NCI-H187 (cell line): ENCODE measurements around the gene AP3B1.

Experiments used
- DNase-seq, 2 experiments: peaks; one replicate each; lab custom pipeline; 2025; lab: John Stamatoyannopoulos, UW

Gene AP3B1

DNA sequence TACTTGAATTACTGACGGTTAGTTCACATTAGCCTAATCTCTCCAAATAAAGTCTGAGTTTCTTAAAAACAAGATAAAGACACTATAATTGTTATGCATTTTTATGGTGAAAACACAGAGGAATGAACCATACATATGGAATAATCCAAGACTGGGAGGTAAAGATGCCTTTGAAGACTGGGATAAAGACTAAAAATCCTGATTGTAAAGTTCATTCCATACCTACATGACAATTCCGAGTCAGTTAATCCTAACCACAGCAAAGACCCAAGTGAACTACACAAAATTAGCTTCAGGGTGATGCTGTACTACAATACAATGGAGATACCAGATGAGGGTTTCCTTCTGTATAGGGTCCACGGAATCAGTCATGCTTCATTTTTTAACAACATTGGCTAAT lies 6.3 kb downstream of the AP3B1 start:
- no peak for DNase-seq

DNA sequence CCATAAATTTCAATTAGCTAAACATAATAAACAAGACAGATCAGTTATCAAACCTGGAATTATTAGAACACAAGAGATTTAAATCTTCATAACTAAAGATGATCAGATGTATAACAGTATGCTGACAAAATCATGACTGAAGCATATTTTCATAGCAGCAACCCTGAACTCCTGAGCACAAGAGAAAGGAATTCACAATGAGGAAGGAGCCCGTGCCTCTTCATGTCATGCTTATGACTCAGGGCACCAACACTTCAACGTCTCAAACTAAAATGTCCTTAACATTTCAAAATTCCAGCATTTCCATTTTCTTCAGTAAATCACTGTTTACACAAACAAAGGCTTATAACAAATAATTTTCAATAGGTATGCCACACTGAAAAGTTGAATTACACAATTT lies 6.7 kb downstream of the AP3B1 start:
- no peak for DNase-seq

DNA sequence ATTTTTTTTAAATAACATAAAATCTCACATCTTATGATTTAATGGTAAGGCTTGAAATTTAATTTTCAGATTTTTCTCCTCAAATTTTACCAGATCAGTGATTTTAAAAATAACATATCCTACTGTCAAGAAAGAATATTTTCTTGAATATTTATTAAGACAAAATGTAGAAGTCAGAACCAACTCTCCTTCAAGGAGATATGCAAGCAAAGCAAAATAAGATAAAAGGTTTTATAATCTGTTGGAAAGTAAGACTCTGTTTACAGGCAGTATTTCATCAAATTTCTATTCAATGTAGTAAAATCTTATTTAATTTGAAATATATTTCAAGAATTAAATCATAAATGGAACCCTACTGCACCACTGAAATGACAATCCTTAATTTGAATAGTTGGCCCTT lies 7.3 kb downstream of the AP3B1 start:
- DNase-seq, result no peak

DNA sequence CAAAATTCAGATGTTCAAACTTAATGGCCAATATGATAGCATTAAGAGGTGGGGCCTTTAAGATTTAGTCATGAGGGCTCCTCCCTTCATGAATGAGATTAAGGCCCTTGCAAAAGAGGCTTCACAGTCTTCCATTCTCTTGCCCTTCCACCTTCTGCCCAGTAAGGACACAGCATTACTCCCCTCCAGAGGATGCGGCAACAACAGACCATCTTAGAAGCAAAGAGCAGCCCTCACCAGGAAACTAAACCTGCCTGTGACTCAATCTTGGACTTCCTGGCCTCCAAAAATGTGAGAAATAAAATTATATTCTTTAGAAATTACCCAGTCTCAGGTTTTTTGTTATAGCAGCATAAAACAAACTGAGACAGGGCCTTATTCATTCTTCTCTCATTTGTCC lies 8.2 kb downstream of the AP3B1 start:
- no peak for DNase-seq

DNA sequence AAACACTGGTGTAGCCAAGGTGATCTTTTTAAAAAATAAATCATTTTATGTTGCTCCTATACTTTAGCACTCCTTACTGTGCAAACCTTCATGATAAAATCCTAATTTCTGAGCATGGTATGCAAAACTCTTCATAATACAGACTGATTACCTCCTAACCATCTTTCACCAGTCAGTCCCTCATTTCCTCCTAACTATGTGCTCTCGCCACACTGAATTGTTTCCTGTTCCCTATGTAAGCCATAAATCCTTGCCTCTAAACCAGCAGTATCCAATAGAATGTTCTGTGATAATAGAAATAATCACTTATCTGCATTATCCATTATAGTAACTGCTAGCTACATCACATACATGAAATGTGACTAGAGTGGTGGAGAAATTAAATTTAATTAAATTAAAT lies 10.7 kb downstream of the AP3B1 start:
- DNase-seq, result no peak

DNA sequence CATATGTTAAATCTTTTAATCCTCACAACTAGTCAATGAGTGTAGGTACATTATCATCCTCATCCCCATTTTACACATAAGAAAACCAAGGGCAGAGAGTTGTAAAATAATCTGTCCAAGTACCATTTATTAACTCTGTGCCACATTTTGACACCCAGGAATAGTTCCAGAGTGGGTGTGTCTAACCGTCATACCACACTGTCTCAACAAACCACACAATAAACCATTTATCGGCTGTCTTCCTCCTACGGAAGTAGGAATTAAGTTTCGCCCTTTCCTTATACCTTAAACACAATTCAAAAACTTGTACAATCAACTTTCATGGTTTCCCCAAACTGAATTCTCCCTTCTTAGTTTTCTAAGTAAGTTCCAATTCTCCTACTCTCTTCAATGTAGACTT lies 11.4 kb downstream of the AP3B1 start:
- no peak for DNase-seq

DNA sequence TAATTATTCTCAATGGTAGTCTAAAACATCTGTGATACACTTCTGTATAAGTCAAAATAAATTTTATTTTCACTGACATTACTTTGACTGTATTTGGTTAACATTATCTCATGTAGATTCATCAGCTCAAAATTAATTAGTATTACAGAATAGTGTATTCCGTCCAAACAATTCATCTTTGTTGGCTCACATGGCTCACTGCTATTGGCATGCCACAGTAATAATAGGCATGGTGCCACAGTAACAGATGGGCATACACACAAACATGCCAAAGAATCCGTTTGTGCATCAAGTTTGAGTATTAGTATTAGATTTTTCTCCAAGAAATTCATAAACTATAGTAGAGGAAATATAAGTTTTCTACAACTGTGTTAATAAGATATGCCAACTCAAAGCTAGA lies 14.2 kb downstream of the AP3B1 start:
- no peak for DNase-seq

DNA sequence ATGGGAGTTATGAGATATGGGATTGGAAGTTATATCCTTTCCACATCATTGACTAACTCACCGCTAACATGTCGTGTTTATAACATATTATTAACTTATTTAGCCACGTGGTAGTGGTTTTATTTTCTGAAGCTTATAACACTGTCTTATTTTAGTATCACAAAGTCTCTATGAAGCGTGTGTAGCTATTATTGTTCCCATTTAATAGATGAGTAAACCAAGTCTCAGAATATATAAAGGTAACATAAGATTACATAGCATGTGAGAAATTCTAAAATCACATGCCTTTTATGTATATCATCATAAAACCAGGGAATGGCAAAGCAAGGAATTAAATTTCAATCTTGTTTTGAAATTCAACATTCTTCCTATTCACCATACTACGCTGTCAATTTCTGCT lies 15.3 kb downstream of the AP3B1 start:
- no peak for DNase-seq

DNA sequence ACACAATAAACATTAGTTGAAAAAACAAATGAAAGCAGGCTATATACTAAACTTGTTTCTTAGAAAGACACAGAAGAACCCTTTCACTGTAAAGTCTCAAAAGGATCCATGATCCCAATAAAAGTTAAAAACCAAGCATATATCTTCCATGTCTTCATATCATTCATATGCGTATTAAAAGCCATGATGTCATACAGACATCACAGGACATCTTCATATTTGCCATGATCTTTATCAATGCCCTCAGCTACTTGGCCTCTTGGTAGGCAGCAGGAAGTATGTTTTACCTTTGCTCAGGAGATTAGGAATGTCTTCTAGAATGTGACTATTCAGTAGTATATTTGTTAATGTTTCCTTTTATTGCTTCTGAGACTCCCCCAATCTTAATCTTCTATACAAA lies 16.8 kb downstream of the AP3B1 start:
- no peak for DNase-seq

DNA sequence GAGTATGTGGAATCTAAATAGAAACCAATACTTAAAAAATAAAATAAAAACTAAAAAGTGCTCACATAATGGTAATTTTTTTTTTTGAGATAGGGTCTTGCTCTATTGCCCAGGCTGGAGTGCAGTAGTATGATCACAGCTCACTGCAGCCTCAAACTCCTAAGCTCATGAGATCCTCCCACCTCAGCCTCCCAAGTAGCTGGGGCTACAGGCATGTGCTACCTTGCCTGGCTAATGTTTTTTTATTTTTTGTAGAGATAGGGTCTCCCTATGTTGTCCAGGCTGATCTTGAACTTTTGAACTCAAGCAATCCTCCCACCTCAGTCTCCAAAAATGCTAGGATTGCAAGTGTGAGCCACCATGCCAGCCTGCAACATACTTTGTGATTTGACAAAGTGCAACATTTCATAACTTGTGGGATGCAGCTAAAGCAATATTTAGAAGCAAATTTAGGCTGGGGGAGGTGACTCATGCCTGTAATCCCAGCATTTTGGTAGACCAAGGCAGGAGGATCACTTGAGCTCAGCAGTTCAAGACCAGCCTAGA lies 18.4 kb downstream of the AP3B1 start:
- DNase-seq, result no peak

DNA sequence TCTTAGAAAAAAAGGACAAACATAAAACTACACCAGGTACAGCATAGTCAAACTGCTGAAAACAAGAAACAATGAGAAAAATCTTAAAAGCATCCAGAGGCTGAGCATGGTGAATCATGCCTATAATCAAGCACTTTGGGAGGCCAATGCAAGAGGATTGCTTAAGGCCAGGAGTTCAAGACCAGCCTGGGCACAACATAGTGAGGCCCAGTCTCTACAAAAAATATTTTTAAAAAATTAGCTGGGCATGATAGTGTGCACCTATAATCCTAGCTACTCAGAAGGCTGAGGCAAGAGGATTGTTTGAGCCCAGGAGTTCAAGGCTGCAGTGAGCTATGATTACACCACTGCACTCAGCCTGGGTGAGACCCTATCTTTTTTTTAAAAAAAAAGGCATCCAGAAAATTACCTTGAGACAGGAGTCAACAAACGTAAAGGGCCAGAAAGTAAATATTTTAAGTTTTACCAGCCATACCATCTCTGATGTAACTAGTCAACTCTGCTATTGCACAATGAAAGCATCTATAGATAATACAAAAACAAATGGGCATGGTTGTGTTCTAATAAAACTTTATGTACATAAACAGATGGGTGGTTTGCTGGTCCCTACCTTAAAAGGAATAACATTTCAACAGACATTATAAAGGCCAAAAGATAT lies 19.8 kb downstream of the AP3B1 start:
- DNase-seq, result no peak

DNA sequence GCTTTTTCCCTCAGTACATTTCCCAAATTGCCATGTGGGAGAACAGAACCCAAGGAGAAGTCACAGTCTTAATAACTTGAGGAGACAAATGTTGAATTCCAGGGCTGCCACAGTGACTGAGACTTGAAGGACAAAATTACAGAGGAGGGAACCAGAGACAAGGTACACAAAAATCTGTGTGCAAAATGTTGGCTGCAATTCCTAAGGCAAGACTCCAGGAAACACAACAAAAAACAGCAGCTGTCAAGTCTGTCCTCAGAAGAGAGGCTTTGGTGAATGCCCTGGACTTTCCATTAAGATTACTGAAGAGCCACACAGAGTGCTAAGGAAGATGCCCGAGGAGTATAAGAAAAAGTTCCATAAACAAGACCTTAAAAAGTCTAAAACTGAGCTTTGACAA lies 21.1 kb downstream of the AP3B1 start:
- DNase-seq, result no peak

DNA sequence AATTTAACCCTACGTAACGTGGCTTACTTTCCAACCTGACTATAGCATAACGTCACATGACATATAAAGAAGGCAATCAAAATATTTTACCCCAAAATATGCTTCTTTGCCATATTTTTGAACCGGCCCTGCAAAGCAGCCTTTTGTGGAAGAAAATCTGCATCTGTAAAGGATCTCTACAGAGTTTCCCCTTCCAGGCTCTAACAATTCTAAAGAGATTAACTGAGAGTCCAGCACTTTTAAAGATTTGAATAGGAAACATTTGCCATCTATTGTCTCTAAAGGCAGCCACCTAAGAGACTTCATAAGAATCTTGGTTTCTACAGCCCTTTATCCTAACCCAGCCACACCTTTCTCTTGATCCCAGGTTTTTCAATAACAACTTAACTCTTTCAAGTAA lies 22.7 kb downstream of the AP3B1 start:
- no peak for DNase-seq

DNA sequence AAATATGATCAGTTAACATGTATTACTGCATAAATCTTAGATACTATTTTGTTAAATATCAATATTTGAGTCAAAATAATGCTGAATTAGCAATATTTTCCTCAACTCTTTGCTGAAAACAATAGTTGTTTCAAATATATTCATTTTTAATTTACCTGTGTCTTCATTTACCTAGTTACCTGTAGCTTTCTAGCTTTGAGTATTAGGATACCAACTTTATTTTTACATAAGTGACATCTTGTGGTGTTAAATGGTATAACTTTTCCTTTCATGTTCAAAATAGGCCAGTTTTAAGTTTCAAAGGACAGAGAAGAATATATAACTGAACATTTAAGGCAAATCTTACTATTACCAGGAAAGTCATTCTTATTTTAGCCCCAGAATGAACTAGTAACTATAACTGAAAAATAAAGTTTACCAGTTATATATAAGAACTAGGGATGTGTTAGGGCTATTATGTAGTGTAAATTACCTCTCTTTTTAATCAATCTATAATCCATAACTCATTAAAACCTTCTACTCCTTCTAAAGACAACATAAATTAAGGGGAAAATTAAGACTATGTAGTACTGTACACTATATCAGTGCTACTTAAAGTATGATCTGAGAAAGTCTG lies 25.3 kb downstream of the AP3B1 start:
- DNase-seq, result no peak

DNA sequence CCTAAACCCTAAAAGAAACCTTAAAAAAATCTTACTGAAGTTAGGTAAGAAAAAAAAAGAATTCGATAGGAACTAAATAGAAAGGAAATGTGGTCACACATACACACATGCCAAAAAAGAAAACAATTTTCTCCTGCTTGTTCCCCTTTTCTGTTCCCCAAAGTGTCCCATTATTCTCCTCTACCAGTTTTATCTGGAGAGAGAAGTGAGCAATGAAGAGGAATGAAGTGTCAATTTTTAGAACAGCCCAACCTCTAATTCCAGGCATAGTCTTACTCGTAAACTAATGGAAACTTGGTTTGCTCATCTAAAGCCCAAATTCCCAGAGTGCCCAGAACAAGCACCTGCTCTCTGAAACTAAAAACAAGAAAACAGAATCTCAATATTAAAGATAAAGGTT lies 26.1 kb downstream of the AP3B1 start:
- DNase-seq, result no peak

DNA sequence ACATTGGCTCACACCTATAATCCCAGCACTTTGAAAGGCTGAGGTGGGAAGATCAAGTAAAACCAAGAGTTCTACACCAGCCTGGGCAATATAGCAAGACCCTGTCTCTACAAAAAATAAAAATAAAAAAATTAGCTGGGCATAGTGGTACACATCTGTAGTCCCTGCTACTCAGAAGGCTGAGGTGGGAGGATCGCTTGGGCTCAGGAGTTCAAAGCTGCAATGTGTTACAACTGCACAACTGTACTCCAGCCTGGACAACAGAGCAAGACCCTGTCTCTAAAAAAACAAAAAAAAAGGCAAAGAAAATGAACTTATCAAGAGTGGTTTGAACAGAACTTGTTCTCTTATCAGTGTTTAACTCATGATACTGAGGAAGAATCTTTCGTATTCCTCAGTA lies 29.3 kb downstream of the AP3B1 start:
- no peak for DNase-seq

DNA sequence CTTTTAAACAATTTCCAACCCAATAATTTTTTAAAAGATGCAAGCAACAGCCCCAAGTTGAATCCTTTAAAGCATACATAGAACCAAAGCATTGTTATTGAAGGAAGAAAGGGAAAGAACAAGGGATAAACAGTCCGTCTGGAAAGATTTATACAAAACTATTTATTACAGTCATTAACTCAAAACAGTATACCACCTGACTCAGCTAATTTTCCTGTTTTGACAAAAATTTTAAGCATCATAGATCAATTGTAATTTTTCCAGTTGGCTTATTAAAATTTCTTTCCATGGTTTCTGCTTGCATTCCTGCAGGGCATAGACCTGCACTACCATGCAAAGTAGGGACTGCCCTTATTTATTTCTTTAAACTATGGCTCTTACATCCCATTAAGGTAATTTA lies 29.9 kb downstream of the AP3B1 start:
- no peak for DNase-seq

DNA sequence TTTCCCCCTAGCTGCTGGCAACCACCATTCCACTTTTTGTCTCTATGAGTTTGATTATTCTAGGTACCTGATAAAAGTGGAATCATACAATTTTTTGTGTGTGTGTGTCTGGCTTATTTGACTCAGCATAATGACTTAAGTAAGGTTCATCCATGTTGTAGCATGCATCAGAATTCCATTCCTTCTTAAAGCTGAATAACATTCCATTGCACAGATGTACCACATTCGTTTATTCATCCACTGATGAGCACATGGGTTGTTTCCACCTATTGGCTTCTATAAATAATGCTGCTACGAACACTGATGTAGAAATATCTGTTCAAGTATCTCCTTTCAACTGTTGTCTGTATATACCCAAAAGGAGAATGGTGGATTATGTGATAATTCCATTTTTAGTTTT lies 33.7 kb downstream of the AP3B1 start:
- DNase-seq, result no peak

DNA sequence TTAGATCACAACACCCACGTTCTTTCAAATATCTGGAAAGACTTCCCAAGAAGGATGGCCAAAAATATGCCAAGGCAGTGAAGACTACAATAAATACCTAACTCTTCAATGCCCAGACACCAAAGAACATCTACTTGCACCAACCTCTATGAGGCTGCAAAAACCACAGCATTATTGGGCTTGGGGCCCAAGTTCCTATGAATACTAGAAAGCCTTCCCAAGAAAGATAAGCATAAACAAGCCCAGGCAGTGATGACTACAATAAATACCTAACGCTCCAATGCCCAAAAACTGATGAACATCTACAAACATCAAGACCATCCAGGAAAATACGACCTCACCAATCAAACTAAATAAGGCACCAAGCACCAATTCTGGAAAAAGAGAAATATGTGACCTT lies 41.3 kb downstream of the AP3B1 start:
- no peak for DNase-seq

DNA sequence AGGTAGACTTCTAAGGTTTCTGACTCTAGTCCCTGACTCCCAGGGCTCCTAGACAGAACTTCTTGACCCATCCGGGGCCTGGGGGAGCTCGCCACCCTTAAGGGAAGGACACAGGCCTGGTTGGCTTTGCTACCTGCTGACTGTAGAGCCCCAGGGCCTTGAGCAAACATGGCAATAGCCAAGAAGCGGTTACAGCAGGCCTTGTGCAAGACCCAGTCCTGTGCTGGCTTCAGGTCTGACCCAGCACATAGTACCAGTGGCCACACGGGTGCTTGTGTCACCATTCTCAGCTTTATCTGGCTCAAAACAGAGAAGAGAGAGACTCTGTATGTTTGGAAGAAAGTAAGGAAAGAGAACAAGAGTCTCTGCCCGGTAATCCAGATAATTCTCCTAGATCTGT lies 41.8 kb downstream of the AP3B1 start:
- no peak for DNase-seq

DNA sequence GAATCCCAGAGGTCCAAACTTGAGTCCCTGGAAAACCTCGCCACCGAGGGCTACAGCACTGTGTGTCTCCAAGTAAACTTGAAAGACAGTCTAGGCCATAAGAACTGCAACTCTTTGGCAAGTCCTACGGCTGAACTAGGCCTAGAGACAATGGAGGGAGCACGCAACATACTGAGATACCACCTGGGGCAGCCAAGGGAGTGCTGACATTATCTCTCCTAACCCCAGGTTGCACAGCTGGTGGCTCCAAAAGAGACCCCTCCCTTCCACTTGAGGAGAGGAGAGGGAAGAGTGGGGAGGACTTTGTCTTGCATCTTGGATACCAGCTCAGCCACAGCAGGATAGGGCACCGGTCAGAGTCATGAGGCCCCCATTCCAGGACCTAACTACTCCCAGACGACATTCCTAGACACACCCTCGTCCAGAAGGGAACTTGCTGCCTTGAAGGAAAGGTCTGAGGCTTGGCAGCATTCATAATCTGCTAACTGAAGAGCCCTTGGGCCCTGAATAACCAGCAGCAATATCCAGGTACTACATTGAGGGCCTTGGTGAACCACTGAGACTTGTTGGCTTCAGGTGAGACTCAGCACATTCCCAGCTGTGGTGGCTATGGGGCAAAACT lies 42.7 kb downstream of the AP3B1 start:
- DNase-seq, result no peak

DNA sequence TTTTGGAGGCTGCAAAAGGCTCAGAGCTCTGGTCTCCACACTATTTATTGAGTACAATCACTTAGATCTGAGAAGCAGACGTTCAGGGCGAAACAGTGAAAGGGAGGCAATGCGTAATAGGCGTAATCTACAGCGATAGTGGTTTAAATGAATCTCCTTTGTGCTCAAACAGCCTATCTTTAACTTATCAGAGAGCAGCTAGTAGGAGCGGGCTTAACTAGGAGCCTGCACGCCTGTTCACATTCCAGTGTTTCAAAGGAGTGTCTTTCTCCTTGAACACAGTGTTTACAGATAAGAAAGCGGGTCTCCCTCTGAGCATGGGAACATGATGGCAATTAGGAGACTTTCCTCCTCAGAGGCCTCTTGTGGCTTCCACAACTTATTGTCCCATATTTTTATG lies 49.4 kb downstream of the AP3B1 start:
- no peak for DNase-seq

DNA sequence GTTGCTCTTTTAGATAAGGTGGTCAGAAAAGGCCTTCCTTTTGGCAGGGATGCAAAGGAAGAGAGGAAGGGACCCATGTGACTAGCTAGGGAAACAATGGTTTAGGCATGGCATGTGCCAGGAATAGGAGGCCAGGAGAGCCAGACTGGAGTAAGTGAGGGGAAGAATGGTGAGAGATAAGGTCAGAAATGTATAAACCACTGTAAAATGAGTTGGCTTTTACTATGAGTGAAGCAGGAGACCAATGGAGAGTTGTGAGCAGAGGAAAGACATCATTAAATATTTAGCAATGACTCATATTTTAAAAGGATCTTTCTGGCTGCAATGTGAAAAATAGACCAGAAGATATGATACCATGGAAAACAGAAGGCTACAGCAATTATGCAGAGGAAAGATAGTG lies 50.9 kb downstream of the AP3B1 start:
- DNase-seq, result no peak

DNA sequence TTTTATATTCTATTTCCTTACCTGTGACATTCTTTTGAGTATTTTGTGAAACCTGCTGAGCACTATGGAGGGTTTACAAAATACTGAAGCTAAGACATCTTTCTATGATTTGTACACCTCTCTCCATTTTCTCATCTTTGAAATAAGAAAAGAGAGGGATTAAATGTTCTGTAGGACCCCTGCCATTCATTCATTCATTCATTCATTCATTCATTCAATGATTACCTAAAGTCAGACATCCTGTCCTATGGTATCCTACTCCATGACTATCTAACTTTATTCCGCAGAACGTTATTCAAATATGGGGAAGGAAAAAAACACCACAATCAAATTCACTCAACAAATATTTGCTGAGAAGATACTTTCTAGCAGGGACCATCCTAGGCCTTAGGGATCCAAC lies 51.4 kb downstream of the AP3B1 start:
- DNase-seq, result no peak
